Activated CD4-positive, CD25-positive, alpha-beta regulatory T cell treated with anti-CD3 and anti-CD28 coated beads, Interleukin-2, amount 50 U/mL, for 72 hours (primary cell): Measurements from ENCODE around the gene RASL11B.
A peak's percentile ranks its signal among the peaks of the same experiment; 100 is the strongest.
"Not testable (repeated sequence)": the region's sequence is repeated elsewhere in the genome, so short reads cannot be mapped to it uniquely, and the experiment has no call there.

ENCODE experiments used
- DNase-seq: peaks from one replicate; pipeline ENCODE4 v3.0.0; 2021

Gene RASL11B

GRCh38 chr4:52861879-52862616 lies at the start of gene RASL11B:
Gene RASL11B, plus strand, starts transcription at chr4:52862317. Its CDS starts 191 bp downstream, at chr4:52862508.
- peak; percentile 83 for DNase-seq

DNA sequence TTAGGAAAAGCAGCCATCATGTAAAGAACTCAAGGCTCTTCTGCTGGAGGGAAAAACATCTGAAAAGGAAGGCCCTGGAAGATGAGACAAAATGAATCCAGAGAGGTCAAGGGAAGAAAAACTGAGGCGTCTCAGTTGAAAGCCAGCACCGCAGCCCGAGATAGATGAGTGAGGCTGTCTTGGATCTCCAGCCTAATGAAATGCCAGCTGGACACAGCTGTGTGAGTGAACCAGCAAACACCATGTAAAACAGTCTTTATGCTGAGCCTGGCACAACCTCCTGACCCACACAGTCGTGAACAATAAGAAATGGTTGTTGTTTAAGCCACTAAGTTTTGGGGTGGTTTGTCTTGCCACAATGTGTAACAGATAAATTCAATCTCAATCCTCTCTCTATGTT lies 48.6 kb upstream of the RASL11B start:
- no peak for DNase-seq

DNA sequence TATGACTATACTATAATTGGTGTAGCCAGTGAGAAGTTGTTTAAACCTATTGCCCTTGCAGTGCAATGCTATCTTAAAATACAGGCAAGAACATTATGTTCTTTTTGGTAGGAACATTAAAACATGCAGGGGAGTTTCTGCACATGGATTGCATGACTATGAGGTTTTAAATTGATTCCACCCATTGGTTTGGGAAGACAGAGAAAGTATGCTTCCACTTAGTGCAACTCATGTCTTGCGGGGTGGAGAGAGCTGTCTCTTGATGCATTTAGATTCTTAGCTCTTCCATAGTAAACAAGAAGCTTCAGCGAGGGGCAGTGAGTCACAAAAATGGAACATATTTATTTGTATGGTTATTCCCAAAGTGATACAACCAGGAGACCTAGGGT lies 39.5 kb upstream of the RASL11B start:
- DNase-seq = no peak

DNA sequence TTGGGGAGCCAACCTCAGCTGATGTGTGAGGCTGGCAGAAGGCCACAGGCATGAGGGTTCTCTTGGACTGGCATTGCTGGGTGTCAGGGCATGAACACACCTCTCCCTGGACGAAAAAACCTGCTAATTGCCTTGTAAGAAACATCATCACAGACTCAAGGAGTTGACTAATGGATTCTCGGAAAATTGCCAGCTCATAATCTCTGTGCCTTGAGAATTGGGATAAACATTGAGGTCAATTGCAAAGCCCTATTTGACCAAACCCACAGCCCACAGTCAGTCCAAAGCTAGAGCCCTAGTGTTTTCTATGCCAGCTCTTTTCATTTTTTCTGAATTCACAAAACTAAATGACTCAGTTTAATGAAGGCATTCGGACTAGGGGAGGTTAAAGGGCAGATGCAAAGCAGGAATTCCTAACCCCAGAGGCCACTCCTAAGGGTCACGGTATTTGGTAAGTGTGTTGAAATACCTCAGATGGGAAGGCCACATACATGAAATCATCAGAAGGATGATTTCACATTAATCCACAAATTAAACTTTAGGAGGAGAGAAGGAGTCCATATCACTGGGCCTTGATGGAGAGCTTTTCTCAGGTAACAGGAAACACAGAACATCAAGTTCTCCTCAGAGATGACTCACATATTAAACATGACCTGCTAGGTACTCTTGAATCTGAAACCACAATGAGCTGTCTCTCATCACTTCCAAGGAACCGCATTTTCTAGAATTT lies 39.0 kb upstream of the RASL11B start:
- no peak for DNase-seq

DNA sequence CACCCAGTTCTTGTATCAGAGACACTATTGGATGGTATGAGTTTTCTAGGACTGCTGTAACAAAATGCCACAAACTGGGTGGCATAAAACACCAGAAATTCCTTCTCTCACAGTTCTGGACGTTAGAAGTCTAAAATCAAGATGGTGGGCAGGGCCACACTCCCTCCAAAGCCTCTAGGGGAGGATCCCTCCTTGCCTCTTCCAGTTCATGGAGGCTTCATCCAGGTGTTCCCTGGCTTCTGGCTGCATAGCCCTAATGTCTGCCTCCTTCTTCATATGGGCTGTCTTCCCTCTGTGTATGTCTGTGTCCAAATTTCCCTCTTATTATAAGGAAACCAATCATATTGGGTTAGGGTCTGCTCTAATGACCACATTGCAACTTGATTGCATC lies 38.4 kb upstream of the RASL11B start:
- DNase-seq = no peak

DNA sequence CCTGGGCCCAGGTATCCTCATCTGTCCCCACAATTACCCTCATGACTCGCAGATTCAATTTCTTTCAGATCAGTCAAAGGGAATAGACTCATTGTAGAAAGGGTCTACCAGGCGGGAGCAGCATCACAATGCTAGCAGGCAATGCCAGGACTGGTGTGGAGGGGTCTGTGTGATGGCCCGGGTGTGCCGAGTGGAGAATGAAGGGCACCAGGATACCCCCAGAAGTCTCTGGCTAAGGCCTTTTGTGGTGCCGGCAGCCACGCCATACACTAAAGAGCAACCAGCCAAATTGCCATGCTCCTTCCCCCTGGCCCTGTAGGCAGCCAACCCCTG lies 37.9 kb upstream of the RASL11B start:
- no peak for DNase-seq

DNA sequence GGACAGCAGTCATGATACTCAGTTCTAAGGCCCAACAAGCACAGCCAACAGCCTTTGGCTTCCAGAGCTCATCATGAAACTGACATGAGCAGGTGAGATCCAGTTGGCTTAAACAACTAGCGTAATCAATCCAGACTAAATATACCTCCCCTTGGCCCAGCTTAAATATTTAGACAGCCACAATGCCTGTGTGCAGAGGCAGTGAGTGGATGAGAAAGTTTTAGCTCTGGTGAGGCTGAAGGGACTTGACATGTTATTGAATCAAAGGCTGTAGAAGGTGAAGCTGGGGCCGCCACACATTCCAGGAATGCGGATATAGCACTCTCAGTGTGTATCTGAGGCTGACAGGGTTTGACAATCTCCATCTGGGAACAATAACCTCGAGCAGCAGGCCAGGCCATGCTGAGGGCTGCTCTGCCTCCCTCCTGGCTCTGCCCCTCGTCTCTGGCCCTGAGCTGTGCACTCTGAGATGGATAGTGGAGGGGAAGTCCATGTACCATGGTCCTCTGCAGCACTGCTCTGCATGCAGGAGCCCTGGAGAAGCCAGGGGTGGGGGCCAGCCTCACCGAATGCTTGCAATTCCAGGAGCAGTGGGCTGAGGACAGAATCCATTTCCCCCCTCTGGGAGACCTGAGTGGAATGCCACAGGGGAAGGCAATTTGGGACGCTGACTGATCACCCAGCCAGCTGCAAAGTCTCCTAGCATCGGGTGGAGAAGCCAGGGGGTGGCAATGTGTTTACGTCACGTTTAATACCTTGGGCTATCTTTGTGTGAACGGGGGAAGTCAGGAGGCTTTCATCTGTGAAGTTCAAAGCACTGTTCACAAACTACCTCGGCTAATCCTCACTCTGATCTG lies 37.3 kb upstream of the RASL11B start:
- DNase-seq = no peak

- no peak for DNase-seq
Observed at GRCh38 chr4:52825460-52826090, 36.5 kb upstream of the RASL11B start.

GRCh38 chr4:52833941-52834525 lies 28.1 kb upstream of the RASL11B start:
- DNase-seq = no peak

DNA sequence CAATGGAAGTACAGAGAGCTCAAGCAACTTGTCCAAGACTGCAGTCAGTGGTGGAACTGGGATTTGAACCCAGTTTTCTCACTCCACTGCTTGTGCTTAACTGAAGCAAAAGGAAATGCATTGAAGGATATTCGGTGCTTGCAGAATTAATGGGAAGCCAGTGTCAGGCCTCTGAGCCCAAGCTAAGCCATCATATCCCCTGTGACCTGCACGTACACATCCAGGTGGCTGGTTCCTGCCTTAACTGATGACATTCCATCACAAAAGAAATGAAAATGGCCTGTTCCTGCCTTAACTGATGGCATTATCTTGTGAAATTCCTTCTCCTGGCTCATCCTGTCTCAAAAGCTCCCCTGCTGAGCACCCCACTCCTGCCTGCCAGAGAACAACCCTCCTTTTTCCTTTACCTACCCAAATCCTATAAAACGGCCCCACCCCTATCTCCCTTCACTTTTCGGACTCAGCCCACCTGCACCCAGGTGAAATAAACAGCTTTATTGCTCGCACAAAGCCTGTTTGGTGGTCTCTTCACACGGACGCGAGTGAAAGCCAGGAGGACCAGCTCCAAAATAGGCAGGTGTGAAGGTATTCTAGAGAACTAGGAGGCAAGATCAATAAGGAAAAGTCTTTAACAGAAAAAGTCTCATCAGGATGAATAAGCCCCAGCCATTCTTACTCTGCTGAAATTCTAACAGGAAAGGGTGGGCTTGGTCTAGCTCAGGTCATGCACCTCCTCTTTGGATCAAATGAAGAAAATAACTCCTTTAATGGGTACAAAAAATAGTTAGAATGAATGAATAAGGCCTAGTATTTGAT lies 27.3 kb upstream of the RASL11B start:
- not testable (repeated sequence) for DNase-seq

DNA sequence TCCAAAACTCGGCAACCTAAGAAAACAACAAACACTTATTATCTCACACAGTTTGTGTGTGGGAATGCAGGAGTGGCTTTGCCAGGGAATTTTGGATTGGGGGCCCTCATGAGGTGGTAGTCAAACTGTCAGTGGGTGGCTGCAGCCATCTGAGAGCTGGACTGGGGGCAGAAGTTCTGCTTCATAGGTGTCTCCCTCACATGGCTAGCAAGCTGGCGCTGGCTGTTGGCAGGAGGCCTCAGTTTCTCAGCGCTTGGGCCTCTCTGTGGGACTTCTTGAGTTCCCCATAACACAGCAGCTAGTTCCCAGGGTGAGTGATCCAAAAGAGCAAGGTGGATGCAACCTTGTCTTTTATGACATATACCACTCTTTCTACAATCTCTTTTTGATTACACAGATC lies 26.0 kb upstream of the RASL11B start:
- no peak for DNase-seq

GRCh38 chr4:52836678-52837077 lies 25.4 kb upstream of the RASL11B start:
- no peak for DNase-seq

- DNase-seq = no peak
Observed at GRCh38 chr4:52837716-52838558, 24.2 kb upstream of the RASL11B start.

GRCh38 chr4:52838729-52839586 lies 23.2 kb upstream of the RASL11B start:
- DNase-seq = no peak

DNA sequence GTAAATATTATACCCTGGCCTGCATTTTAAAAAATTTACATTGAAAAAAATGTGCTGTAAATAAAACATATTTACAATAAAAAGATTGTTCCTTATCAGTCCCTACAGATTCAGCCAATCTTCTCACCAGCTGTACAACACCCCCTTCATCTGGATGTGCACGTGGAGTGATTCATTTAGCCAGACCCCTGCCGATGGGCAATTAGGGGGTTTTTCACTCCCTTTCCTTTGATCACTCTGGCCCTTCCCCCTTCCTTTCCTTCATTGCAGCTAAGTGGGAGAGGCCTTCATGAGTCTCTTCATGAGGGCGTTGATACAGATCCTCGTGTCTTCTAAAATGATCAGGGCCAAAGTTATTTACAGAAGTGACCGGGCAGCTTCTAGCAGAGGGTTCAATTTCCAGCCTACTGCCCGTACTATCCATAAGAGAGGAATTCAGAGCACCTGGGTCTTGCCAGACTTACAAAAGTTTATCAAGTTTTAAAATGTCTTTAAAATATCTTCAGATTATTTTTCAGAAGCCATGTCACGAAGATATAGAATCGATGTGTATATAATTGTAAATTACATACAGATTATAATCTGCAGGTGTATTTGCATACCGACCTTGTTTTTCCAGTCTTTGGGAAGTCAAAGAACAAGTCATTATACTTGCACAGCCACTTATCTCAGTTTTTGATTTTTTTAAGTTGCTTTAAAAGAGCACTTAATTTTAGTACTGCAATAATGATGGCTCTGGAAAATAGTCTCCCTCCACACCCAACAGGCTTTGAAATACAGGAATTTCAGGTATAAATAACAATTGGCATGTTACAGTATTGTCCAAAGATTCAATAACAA lies 21.4 kb upstream of the RASL11B start:
- no peak for DNase-seq

GRCh38 chr4:52841682-52842456 lies 20.2 kb upstream of the RASL11B start:
- DNase-seq = no peak

GRCh38 chr4:52842792-52843191 lies 19.3 kb upstream of the RASL11B start:
- DNase-seq = no peak

- no peak for DNase-seq
Observed at GRCh38 chr4:52843351-52843750, 18.8 kb upstream of the RASL11B start.
